ENCODE results near the gene PRSS22. TPM values are rescaled to one million over a fixed set of nuclear protein-coding genes. Genes with fewer than 3 reads are reported as not detected.

The PRSS22 gene
- total and polyA plus RNA-seq, 3 donors from 2014 or later: 0.38 TPM; not detected in 2

DNA sequence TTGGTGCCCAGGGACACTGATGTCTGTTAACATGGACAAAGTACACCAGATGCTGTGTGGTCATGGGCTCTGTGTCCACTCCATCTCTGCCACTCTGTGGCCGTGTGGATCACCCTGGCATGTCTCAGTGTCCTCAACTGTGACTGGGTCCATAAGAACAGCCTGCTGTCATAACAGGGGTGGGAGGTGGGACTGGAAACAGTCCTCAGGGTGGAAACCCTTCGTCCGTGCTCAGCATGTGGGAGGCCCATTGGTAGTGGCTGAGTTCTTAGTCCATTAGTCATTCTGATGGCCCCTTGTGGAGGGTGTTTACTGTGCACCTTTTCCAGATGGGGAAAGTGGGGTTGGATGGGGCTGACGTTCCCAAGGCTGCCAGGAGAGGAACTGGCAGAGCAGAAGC, 37.8 kb upstream of the PRSS22 start:
- no peaks in the 10 kb centered on the region for H3K36me3 ChIP-seq (ENCODE audit: low read depth, missing control alignments)
- no peak for TF ChIP-seq CTCF (IDR thresholded peaks at IDR 0.05)
- no peak for TF ChIP-seq POLR2A (IDR thresholded peaks at IDR 0.05)
- H3K27ac ChIP-seq: no peak overlapping the region
- H3K4me1 ChIP-seq: no peaks in the 10 kb centered on the region
- WGBS, 2 donors: 67 to 69% methylated on average over 4 of the region's 4 CpGs
- H3K27me3 ChIP-seq: no peaks in the 10 kb centered on the region
- H3K4me3 ChIP-seq: no peak overlapping the region
- intact Hi-C loops (cut with DNase I; ENCODE audit: low total_unique reads): no loop called here
- DNase-seq: no peak
- no peaks in the 10 kb centered on the region for H3K9me3 ChIP-seq

DNA sequence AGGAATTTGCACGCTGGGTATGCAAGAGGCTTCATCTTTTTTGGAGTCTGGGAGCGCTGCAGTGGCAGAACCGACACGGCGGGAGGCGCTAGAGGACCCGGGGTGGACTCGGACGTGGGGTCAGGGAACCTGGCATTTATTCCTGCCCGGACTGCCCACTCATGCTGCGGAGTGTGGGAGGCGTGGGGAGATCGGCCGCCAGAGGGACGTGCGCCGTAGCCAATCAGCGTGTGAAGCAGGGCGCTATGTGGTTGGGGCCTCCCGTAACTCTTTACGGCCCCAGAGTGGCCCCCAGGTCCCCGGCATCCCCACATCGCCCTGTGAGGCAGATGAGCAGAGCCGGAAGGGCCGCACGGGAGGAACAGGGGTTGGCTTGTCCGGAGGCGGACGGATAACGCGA, 36.3 kb upstream of the PRSS22 start:
- no peaks in the 10 kb centered on the region for H3K4me1 ChIP-seq
- 65 to 76% methylated on average over 10 to 31 of the region's 31 CpGs for WGBS, 2 donors
- TF ChIP-seq POLR2A (IDR thresholded peaks at IDR 0.05): no peak
- TF ChIP-seq CTCF (IDR thresholded peaks at IDR 0.05): no peak
- intact Hi-C loops (cut with DNase I; ENCODE audit: low total_unique reads): no loop called here
- H3K36me3 ChIP-seq (ENCODE audit: low read depth, missing control alignments): no peaks in the 10 kb centered on the region
- peak overlapping the region; percentile 21 to 46 for H3K4me3 ChIP-seq
- H3K27ac ChIP-seq: no peak overlapping the region
- no peaks in the 10 kb centered on the region for H3K9me3 ChIP-seq
- no peak for DNase-seq
- H3K27me3 ChIP-seq: no peaks in the 10 kb centered on the region

DNA sequence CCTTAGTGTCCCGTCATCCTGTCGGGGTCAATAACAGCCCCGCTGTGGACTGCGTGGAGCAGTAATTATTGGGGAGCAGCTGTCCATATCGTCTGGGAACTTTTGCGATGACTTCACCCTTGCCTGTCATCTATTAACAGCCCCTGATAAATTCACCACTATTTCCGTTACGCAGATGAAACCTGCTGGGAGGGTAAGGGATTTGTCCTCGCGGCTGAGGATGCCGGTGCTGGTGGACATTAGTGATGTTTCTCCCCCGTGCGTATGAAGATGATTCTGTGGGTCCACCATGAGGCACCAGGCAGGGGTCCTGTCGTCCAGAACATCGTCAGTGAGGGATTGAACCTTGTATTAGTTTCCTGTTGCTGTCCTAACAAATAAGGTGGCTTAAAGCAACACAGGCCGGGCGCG, 26.1 kb upstream of the PRSS22 start:
- Histone ChIP-seq H3K36me3 (ENCODE audit: low read depth, missing control alignments) (no peaks in the 10 kb centered on the region), H3K27ac (peak overlapping the region in 1 of 2 donors; percentile 94), H3K27me3 (no peaks in the 10 kb centered on the region), H3K4me3 (peak overlapping the region; percentile 67 to 94), H3K9me3 (no peaks in the 10 kb centered on the region), H3K4me1 (no peaks in the 10 kb centered on the region)
- TF ChIP-seq POLR2A (IDR thresholded peaks at IDR 0.05): no peak
- TF ChIP-seq CTCF (IDR thresholded peaks at IDR 0.05): no peak
- WGBS, 2 donors: 36 to 50% methylated on average over 18 of the region's 18 CpGs
- intact Hi-C loops (cut with DNase I; ENCODE audit: low total_unique reads): no loop called here
- DNase-seq: no peak

- TF ChIP-seq POLR2A (IDR thresholded peaks at IDR 0.05) (no peak), CTCF (IDR thresholded peaks at IDR 0.05) (no peak)
- WGBS, 2 donors: 0% methylated on average over 6 to 28 of the region's 31 CpGs
- peak overlapping the region; percentile 94 to 95 for H3K27ac ChIP-seq
- H3K4me3 ChIP-seq: peak overlapping the region; percentile 67 to 94
- no peak for DNase-seq
- intact Hi-C loops (cut with DNase I; ENCODE audit: low total_unique reads): no loop called here
- H3K4me1 ChIP-seq: no peaks in the 10 kb centered on the region
- H3K36me3 ChIP-seq (ENCODE audit: low read depth, missing control alignments): no peaks in the 10 kb centered on the region
- H3K9me3 ChIP-seq: no peaks in the 10 kb centered on the region
- H3K27me3 ChIP-seq: no peaks in the 10 kb centered on the region
Measured at GRCh38 chr16:2883458-2883908, 25.5 kb upstream of the PRSS22 start.

Measured in testis (tissue), 3 donors.